SKM-1 (cell line): ENCODE data around the gene UPK1A.
"Not testable (repeated sequence)": the region's sequence is repeated elsewhere in the genome, so short reads cannot be mapped to it uniquely, and the experiment has no call there.

ENCODE experiments used
- DNase-seq: peaks from one replicate; lab custom pipeline; 2025; ENCODE audit not compliant: unreplicated experiment; lab: John Stamatoyannopoulos, UW

The UPK1A gene

DNA sequence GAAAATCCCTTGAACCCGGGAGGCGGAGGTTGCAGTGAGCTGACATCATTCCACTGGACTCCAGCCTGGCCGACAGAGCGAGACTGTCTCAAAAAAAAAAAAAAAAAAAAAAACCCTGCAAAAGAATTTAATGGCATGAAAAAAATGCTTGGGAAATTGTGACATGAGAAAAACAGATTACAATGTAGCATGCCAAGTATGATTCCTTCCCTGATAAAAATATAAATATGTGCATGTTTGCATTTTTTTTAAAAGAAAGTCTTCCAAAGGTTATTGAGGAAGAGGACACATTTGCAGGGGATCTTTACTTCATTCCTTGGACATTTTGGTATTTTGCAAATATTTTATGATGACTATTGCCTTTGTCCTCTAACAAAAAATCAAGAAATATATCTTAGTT lies 23.5 kb downstream of the UPK1A start:
- no peak for DNase-seq

DNA sequence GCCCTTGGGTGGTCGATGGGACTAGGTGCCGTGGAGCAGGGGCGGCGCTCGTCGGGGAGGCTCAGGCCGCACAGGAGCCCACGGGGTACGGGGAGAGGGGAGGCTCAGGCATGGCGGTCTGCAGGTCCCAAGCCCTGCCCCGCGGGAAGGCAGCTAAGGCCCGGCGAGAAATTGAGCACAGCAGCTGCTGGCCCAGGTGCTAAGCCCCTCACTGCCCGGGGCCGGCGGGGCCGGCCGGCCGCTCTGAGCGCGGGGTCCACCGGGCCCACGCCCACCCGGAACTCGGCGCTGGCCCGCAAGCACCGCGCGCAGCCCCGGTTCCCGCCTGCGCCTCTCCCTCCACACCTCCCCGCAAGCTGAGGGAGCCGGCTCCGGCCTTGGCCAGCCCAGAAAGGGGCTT lies 24.8 kb downstream of the UPK1A start:
- DNase-seq = not testable (repeated sequence)

DNA sequence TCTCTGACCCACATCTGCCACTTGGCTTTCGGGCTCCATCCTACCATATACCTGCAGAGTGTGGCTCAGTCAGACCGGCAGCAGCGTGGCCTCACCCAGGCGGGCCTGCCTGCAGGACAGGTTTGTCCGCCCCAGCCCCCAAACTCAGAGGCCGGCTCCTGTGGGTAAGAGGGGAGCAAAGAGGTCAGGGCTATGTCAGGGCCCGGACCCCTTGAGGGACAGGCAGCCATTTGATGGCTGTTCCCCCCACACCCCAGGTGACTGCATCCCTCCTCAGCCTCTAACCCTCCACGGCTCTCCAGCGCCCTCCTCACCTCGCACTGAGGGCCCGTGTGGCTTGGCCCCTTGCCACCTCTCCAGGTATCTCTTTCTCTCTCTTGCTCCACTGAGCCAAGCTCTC lies 25.7 kb downstream of the UPK1A start:
- DNase-seq = no peak

DNA sequence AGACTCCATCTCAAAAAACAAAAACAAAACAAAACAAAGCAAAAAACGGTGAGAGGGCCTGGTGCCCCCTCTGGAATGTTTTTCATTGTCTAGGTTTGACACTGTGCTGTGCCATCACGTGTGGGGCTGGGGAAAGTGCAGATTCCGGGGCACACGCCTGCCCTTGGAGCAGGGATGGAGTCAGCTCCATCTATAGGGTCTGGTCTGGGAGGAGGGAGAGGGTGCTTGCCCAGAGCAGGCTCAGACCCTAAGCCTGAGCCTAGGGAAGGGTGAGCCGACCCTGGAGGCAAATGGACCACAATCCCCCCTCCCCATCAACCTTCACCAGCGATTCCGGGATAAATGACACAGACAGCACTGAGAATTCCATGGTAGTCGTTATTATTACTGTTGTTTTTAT lies 27.1 kb downstream of the UPK1A start:
- DNase-seq = no peak

DNA sequence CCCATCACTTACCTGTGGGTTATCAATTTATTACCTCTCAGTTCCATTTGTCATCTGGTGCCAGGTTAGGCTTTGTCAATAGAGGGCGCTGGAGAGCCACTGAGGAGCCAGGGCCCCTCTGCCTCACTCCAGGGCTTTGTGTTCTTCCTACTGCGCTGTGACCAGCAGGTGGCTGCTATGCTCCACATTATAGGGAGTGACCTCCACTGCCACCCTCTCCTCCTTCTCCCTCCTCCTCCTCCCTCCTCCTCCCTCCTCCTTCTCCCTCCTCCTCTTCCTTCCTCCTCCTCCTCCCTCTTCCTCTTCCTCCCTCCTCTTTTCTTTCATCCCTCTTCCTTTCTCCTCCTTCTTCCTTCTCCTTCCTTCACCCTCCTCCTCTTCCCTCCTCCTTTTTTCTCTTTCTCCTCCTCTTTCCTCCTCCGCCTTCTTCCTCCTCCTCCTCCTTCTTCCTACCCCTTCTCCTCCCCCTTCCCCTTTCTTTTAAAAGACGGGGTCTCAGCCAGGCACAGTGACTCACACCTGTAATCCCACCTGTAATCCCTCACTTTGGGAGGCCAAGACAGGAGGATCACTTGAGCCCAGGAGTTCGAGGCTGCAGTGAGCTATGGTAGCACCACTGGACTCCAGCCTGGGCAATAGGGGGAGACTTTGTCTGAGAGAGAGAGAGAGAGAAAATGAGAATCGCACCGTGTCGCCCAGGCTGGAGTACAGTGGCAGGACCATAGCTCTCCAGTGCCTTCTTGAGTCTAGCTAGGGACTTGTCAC lies 27.7 kb downstream of the UPK1A start:
- DNase-seq = peak; percentile 75

DNA sequence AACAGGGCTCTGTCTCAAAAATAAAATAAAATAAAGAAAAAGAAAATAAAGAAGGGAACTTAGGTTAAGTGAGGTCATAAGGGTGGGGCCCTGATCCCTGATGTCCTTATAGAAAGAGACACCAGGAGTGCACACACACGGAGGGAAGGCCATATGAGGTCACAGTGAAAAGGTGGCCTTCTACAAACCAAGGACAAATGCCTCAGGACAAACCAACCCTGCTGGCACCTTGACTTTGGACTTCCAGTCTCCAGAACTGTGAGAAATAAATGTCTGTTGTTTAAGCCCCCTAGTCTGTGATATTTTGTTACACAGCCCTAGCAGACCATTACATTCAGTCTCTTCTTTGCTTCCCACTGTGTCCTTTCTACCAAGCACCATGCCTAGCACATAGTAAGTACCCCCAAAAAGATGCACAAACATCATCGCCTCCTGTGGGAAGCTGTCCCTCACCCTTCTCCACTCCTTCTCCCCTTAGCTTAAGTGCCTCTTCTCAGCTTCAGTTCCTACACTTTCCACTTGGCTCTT lies 29.6 kb downstream of the UPK1A start:
- DNase-seq = no peak

DNA sequence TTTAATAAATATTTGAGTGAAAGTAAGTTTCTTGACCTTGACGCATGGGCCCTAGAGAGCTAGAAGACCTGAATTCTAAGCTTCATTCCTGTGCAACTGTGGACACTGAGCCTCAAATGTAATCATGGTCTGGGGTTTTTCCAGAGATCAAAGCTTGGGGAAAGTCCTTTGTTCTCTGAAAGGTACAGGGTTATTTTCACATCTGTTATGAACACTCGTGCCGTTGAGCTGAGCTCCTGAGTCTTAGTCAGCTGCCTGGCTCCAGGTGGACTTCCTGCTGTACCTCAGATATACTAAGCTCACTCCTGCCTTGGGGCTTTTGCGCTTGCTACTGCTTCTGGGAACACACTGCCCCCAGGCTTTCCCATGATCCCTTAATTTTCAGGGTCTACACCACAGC lies 30.5 kb downstream of the UPK1A start:
- no peak for DNase-seq

DNA sequence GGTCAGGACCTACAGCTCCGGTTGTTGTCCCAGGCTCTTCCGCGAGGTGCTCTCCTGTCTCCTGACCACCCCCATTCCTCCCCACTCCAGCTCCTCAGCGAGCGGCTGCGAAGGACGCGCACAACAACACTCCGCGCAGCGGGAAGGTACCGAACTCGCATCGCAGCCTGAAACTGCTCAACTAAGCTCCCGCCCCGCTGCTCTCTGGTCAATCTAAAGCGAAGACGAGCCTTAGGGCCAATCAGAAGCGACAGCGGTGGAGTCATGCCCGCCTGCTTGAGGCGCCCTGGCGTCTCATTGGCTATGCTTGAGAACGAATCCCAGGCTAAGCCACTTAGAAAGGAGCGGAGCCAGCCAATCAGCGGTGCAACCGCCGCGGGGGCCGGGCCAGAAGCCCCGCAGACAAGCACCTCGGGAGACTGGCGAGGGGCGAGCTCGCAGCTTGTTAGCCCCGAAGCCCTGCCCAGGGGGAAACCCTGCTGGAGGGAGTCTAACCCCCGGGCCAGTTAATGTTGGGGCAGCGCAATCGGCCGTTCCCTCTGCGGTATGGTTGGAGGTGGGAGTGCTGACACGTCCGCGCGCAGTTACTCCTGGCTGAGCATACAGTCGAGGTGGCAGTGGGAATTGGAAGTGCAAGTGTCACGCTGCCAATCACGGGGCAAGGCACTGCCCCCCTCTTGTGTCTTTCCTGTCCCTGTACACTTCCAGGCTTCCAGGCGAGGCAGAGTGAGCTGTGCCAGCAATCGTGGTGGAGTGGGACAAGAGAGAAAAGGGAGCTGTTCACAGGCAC lies 36.1 kb downstream of the UPK1A start:
- DNase-seq = peak; percentile 88

DNA sequence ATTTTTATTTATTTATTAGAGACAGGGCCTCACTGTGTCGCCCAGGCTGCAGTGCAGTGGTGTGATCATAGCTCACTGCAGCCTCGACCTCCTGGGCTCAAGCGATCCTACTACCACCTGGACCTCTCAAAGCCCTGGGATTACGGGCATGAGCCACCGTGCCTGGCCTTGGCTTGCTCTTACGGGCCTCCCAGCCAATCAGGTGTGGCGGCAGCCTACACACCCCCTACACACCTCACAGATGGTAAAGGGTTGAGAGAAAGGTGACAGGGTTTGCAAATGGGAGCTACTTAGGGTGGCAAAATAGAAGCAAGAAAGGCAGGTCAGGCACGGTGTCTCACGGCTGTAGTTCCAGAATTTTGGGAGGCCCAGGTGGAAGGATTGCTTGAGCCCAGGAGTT lies 37.0 kb downstream of the UPK1A start:
- DNase-seq = no peak

DNA sequence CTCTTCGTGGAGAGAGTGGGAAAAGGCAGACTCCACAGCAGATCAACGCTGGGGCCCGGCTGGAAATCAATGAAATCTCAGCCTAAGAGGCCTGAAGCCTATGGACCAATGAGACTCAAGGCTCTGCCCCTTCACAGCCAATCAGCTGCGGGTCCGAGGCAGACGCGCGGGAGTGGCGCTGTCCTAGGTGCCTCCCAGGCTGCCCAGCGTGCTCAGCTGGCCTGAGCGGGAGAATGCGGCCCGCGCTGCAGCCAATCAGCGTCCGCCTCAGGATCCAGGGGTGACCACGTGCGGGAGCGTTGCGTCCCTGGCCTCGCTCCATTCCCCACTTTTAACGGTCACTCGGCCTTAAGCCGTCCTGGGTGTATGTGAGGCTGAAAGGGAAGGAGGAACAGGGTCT lies 37.9 kb downstream of the UPK1A start, which contains the start of gene ZBTB32:
ZBTB32 (plus strand) TSS at position 341 of the 400 bp plus-strand sequence. CDS start 10,069 bp downstream, outside the sequence.
- DNase-seq = no peak

DNA sequence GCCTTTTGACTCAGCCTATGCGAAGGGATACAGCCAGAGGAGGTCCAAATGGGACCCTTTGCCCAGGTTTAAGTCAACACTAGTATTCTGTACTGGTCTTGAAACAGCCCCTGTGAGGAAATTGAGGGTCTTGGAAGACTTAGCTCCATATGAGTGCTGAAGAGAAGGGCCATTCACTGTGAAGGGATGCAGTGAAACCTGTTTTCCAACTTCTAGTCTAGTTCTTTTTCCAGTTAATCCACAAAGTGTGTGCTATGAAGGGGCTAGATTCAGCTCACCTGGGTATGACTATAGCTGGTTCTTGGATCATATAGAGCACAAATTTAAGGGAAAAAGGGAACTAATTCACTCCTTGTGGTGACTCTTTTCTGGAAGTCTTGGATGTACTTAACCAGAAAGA lies 42.1 kb downstream of the UPK1A start:
- no peak for DNase-seq

DNA sequence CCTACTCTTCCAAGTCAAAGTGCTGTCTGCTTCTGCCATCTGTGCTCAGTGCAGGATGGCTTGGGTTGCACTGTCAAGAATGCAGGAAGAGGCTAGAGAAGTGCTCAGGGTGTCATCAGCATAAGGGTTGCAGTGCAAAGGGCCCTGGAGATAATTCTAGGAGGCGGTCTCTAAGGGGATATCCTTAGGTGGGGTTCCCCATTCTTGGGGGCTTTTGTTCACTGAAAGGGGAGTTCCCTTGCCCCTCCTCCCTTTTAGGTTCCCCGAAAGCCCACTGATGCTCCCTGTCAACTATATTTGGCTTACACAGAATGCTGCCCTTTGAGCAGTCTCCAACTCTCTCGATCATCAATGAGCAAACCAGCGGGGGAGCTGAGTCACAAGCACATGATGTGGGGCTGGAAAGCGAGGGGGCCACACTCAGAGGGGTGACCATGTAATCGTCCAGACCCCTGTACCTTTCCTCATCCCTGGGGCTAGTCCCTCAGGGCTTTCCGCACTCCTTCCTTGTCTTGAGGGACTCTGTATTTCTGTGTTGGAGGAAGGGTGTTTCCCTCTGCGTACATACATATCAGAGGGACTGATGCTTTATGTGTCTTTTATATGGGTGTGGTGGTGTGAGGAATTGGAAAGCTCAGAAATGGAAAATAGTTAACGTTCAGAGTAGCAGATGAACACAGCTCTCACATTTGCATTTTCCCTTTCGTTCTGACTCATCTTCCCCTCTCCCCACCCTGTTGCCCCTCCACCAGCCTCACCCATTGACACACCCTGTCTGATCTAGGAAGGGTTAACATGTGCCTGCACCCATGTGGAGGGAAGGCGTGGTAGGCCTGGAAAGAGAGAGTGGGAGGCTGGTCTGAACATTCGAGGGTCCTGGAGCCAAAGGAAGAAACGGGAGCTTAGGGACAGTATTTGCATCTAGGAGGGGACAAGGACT lies 44.7 kb downstream of the UPK1A start:
- no peak for DNase-seq

DNA sequence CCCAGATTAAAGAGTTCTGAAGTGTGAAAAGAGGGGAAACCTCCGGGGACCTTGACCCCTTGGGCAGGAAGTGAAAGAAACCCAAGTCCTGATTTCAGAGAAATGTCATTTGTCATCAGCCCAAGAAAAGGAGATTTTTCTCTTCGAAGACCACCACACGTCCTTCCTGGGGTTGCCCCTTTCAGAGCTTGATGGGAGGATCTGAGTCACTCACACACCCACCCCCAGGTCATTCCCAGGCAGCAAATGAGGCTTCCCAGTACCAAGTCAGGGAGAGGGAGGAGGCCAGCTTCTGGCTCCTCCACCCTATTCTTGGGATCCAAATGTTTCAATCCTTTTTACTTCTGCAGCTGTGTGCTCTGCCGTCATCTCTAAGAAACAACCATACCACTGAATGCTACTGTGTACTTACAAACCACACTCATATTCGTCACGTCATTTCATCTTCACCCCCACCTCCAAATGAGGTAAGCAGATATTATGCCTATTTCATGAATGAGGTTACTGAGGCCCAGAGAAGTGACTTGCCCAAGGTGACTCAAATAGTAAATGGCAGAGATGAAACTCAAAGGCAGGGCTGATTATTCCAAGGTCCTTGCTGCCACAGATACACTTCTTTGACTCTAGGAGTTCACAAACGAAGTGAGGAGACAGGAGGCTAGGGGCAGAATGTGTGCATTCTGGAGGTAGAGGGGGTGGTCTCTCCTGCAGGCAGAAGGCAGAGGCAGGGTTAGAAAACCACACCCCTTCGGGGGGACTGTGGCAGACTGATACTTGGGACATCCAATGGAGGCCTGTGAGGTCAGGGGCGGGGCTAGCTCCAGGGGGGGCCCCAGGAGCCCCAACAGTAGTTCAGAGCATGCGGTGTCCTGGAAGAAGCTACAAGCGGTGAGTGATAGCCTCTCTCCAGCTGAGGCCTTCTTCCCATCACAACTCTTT lies 46.5 kb downstream of the UPK1A start:
- DNase-seq = no peak

DNA sequence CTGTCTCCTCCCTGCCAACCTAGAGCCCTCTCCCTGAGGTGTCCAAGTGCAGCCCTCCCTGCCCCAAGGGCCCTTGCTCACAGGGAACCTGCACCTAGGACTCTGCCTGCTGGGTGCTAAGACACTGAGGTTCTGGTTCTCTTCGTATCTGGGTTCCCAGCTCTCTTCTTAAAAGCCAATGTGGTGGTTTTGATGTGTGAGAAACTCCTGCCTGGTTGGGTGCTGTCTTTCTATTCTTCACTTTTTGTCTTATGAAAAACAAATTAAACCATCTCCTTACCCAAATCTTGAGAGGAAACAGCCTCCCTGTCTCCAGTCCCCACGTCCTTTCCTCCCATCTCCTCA lies 47.2 kb downstream of the UPK1A start:
- DNase-seq = no peak

DNA sequence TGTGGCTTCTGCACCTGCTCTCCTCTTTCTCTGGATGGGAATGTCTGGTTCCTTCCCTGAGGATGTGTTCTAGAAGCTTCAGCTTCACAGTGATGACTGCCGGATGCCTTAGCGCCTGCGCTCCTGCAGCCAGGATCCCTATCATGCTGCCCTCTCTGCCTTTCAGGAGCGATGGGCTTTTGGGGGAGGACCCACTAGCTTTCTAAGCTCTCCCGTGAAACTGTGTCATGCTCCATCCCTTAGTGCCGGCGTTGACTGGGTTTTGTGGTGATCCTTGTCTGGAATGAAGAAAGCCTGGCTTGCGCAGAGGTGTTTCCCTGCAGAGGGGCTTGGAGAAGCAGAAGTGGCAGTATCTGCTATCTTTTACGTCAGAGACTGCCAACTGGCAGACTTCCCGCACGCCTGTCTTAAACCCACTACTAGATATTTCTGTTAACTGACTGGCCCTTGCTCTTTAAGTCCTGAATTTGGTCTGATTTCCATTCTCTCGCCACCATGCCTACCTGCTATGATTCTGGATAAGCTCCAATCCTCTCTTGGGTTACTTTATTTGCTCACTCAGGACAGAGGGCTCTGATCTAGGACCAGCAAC lies 47.7 kb downstream of the UPK1A start:
- no peak for DNase-seq

DNA sequence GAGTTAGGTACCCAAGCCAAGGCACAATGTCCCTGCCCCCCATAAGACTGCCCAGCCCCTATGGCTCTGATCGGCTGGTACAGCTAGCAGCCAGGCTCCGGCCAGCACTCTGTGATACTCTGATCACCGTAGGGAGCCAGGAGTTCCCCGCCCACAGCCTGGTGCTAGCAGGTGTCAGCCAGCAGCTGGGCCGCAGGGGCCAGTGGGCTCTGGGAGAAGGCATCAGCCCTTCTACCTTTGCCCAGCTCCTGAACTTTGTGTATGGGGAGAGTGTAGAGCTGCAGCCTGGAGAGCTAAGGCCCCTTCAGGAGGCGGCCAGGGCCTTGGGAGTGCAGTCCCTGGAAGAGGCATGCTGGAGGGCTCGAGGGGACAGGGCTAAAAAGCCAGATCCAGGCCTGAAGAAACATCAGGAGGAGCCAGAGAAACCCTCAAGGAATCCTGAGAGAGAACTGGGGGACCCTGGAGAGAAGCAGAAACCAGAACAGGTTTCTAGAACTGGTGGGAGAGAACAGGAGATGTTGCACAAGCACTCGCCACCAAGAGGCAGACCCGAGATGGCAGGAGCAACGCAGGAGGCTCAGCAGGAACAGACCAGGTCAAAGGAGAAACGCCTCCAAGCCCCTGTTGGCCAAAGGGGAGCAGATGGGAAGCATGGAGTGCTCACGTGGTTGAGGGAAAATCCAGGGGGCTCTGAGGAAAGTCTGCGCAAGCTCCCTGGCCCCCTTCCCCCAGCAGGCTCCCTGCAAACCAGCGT lies 48.5 kb downstream of the UPK1A start:
- DNase-seq = no peak

DNA sequence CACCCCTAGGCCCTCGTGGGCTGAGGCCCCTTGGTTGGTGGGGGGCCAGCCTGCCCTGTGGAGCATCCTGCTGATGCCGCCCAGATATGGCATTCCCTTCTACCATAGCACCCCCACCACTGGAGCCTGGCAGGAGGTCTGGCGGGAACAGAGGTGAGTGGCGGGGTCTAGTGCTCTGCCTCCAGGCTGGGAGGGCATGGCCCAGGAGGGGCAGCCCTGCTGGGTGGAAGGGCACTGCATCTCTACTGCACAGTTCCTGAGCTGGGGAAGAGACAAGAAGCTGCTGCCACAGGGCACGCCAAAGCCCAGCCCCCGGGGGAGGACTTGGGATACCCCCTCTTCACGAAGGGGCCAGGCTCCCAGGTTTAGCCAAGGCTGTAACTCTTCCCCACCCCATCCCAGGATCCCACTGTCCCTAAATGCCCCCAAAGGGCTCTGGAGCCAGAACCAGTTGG lies 49.1 kb downstream of the UPK1A start:
- no peak for DNase-seq

DNA sequence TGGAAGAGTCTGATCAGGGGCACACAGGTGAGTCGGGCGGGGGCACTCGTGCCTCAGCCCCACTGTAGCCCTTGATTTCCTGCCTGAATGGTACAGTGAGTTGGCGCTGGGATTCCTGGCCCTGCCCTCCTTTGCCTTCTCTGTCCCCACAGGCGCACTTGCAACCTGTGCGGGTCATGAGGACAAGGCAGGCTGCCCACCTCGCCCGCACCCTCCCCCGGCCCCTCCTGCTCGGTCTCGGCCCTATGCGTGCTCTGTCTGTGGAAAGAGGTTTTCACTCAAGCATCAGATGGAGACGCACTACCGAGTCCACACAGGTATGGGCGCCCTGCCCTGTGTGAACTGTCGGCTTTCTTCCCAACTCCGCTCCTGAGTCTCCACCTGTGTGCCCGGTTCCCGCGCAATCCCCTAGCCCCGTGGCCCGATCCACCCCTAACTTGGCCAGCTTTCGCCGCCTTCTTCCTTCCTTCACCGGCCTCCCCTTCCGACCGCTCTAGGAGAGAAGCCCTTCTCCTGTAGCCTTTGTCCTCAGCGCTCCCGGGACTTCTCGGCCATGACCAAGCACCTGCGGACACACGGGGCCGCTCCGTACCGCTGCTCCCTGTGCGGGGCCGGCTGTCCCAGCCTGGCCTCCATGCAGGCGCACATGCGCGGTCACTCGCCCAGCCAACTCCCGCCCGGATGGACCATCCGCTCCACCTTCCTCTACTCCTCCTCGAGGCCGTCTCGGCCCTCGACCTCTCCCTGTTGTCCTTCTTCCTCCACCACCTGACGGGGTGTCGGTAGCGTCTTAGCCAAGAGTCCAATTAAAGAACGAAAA lies 49.9 kb downstream of the UPK1A start:
- no peak for DNase-seq
